HCT116 (cell line): ENCODE results near the gene NUB1. TPM values are rescaled to one million over a fixed set of nuclear protein-coding genes. Genes with fewer than 3 reads are reported as not detected.

Source experiments
- ATAC-seq: fragments of 200-7000 bp; cut with Tn5 transposase; 2 replicates; pipeline ENCODE4 v1.9.1; 2020; ENCODE audit warnings: mild to moderate bottlenecking, moderate library complexity
- BruUV-seq: library from RNA; stranded (reverse); fragments of 400-500 nt; replicated peaks from 2 replicates; lab custom pipeline; 2021; lab: Mats Ljungman, UMichigan
- CTCF ChIA-PET: fragments of 300-600 bp; sonication (Branson Sonifier 250); formaldehyde crosslinking; loops from one replicate; lab custom pipeline; 2021; ENCODE audit warnings: antibody characterized with exemption; lab: Charles Lee
- POLR2A ChIA-PET: fragments of 300-600, 350-600 bp; sonication (Branson Sonifier 250); formaldehyde crosslinking; loops from one replicate; lab custom pipeline; 2021; ENCODE audit warnings: antibody characterized with exemption; lab: Charles Lee
- RAD21 ChIA-PET, 2 experiments: fragments of 300-600 bp; sonication (Branson Sonifier 250); formaldehyde crosslinking; loops; one replicate each; lab custom pipeline; 2023; ENCODE audit warnings: low total read pairs in 2 of 2; ENCODE audit not compliant: uncharacterized antibody in 2 of 2, unreplicated experiment in 2 of 2, low non-redundant PET in 1 of 2; lab: Charles Lee
- DNase-seq: peaks from one replicate; pipeline ENCODE4 v3.0.0-alpha.2; 2010; ENCODE audit warnings: low read depth, low spot score
- H2AFZ ChIP-seq: fragments of 200-600 bp; shearing (Covaris generic), sonication (generic); 2 replicates; pipeline ENCODE4 v1.6.1; 2017; ENCODE audit warnings: low read depth, mixed run types, mixed read lengths, antibody characterized with exemption, low read length; ENCODE audit not compliant: poor library complexity, severe bottlenecking
- H3K27ac ChIP-seq: 2 replicates; pipeline ENCODE4 v1.5.1; 2012; ENCODE audit warnings: low read depth, low read length
- H3K27me3 ChIP-seq: fragments of 200-600 bp; sonication (generic); 2 replicates; pipeline ENCODE4 v1.6.1; 2016; ENCODE audit warnings: mixed run types, low read length, mixed read lengths; ENCODE audit not compliant: insufficient read depth
- H3K36me3 ChIP-seq, 2 experiments: fragments of 200-500 bp in 1 of 2; fragments of 200-600 bp in 1 of 2; sonication (Bioruptor generic) in 1 of 2; sonication (generic) in 1 of 2; 2 replicates each; pipeline versions ENCODE4 v1.5.1 to v1.6.1; 2014 to 2016; ENCODE audit warnings: low read length in 2 of 2, inconsistent platforms in 1 of 2, mixed read lengths in 1 of 2, mixed run types in 1 of 2; ENCODE audit not compliant: insufficient read depth in 2 of 2, control insufficient read depth in 1 of 2
- H3K4me1 ChIP-seq, 2 experiments: fragments of 200-600 bp in 1 of 2; sonication (generic) in 1 of 2; 2 replicates each; pipeline versions ENCODE4 v1.5.1 to v1.6.1; 2012 to 2017; ENCODE audit warnings: low read length in 2 of 2, inconsistent platforms in 1 of 2, mild to moderate bottlenecking in 1 of 2, mixed read lengths in 1 of 2, mixed run types in 1 of 2, moderate library complexity in 1 of 2; ENCODE audit not compliant: insufficient read depth in 2 of 2, control insufficient read depth in 1 of 2
- H3K4me2 ChIP-seq: fragments of 200-600 bp; sonication (generic); 2 replicates; pipeline ENCODE4 v1.6.1; 2017; ENCODE audit warnings: mixed run types, low read length, mixed read lengths
- H3K4me3 ChIP-seq, 2 experiments: fragments of 200-600 bp in 1 of 2; sonication (generic) in 1 of 2; replicated peaks in 1 of 2; 2 replicates each; pipeline ENCODE4 v1.5.1; 2011 to 2016; ENCODE audit warnings: low read length in 2 of 2, control low read depth in 1 of 2, low read depth in 1 of 2, mild to moderate bottlenecking in 1 of 2, mixed read lengths in 1 of 2, mixed run types in 1 of 2
- H3K79me2 ChIP-seq: fragments of 200-600 bp; sonication (generic); 2 replicates; pipeline ENCODE4 v1.6.1; 2017; ENCODE audit warnings: mild to moderate bottlenecking, mixed run types, low read length, moderate library complexity, mixed read lengths; ENCODE audit not compliant: insufficient read depth
- H3K9ac ChIP-seq: fragments of 200-600 bp; sonication (generic); 2 replicates; pipeline ENCODE4 v1.6.1; 2016; ENCODE audit warnings: low read length, mixed read lengths
- H3K9me2 ChIP-seq: fragments of 200-600 bp; sonication (generic), shearing (Covaris generic); 2 replicates; pipeline ENCODE4 v1.6.1; 2017; ENCODE audit warnings: mixed run types, mild to moderate bottlenecking, moderate library complexity; ENCODE audit not compliant: insufficient read depth
- H3K9me3 ChIP-seq, 2 experiments: fragments of 200-500 bp in 1 of 2; fragments of 200-600 bp in 1 of 2; sonication (Bioruptor generic) in 1 of 2; sonication (generic) in 1 of 2; 2 replicates each; pipeline ENCODE4 v1.6.1; 2014 to 2017; ENCODE audit warnings: low read length in 2 of 2, mixed read lengths in 2 of 2, inconsistent platforms in 1 of 2, low read depth in 1 of 2, mild to moderate bottlenecking in 1 of 2, mixed run types in 1 of 2, moderate library complexity in 1 of 2; ENCODE audit not compliant: control insufficient read depth in 1 of 2, insufficient read depth in 1 of 2
- H4K20me1 ChIP-seq: fragments of 200-600 bp; sonication (generic), shearing (Covaris generic); 2 replicates; pipeline ENCODE4 v1.6.1; 2017; ENCODE audit warnings: mixed run types, mild to moderate bottlenecking, moderate library complexity; ENCODE audit not compliant: insufficient read depth
- CTCF ChIP-seq, 3 experiments: fragments of 200-600 bp in 1 of 3; sonication (generic) in 1 of 3; IDR thresholded peaks in 2 of 3; conservative IDR thresholded peaks in 1 of 3; 2 replicates each; pipeline ENCODE4 v1.5.1; 2012 to 2017; ENCODE audit warnings: low read depth in 2 of 3, low read length in 2 of 3, antibody characterized with exemption in 1 of 3, borderline replicate concordance in 1 of 3, control low read depth in 1 of 3, mild to moderate bottlenecking in 1 of 3, mixed read lengths in 1 of 3, mixed run types in 1 of 3, moderate library complexity in 1 of 3; ENCODE audit not compliant: insufficient read depth in 1 of 3
- EZH2phosphoT487 ChIP-seq: fragments of 200-600 bp; IDR thresholded peaks from 2 replicates; pipeline ENCODE4 v1.6.1; 2018; ENCODE audit warnings: antibody characterized with exemption, borderline replicate concordance
- MAX ChIP-seq: IDR thresholded peaks from 2 replicates; pipeline ENCODE4 v1.6.1; 2012
- POLR2A ChIP-seq: IDR thresholded peaks from 2 replicates; pipeline ENCODE4 v1.7.0; 2011; ENCODE audit warnings: borderline replicate concordance; ENCODE audit not compliant: insufficient read depth, insufficient read length; ENCODE audit errors: extremely low read depth
- POLR2AphosphoS5 ChIP-seq: IDR thresholded peaks from 2 replicates; pipeline ENCODE4 v1.6.1; 2011; ENCODE audit warnings: mild to moderate bottlenecking, low read depth, low read length, moderate library complexity
- RAD21 ChIP-seq: IDR thresholded peaks from 2 replicates; pipeline ENCODE4 v1.6.1; 2012; ENCODE audit warnings: low read depth, mild to moderate bottlenecking
- REST ChIP-seq: IDR thresholded peaks from 2 replicates; pipeline ENCODE4 v1.6.1; 2012; ENCODE audit warnings: low read depth
- SRF ChIP-seq: IDR thresholded peaks from 2 replicates; pipeline ENCODE4 v1.6.1; 2012; ENCODE audit warnings: low read depth
- ZBTB33 ChIP-seq: IDR thresholded peaks from 2 replicates; pipeline ENCODE4 v1.6.1; 2011; ENCODE audit warnings: mild to moderate bottlenecking, low read length, moderate library complexity; ENCODE audit not compliant: insufficient replicate concordance; ENCODE audit errors: extremely low read depth
- intact Hi-C: fragments of 100-400 bp; cut with micrococcal nuclease; formaldehyde crosslinking; loops from 2 replicates; pipeline ENCODE4 v1.10.0; 2022
- total RNA-seq: library from RNA; stranded (reverse); gene quantifications from one replicate; pipeline ENCODE4 v1.2.1, GENCODE V29; 2021; ENCODE audit not compliant: unreplicated experiment

NUB1 gene
- total RNA-seq, 1 experiment from 2014 or later, result 44.0 TPM

GRCh38 chr7:151399305-151399601 is 57.6 kb downstream of the NUB1 start:
- Histone ChIP-seq H3K9ac (no peak overlapping the region), H3K27ac (no peak overlapping the region), H3K36me3 (no peaks in the 10 kb centered on the region), H3K4me2 (no peak overlapping the region), H3K4me1 (peaks cover 19 to 26% of the 10 kb centered on the region in 2 experiments), H3K9me2 (no peaks in the 10 kb centered on the region), H3K27me3 (no peaks in the 10 kb centered on the region), H4K20me1 (no peaks in the 10 kb centered on the region), H3K79me2 (no peaks in the 10 kb centered on the region), H3K4me3 (no peak overlapping the region), H2AFZ (no peak overlapping the region), H3K9me3 (no peaks in the 10 kb centered on the region)
- ChIA-PET CTCF (no interaction called here), RAD21 (no interaction called here), POLR2A (no interaction called here)
- DNase-seq, result no peak
- intact Hi-C loops, result no loop called here
- BruUV-seq, result no TSS peak
- no peak for ATAC-seq
- TF ChIP-seq RAD21 (no peak), EZH2phosphoT487 (no peak), POLR2A (no peak), POLR2AphosphoS5 (no peak), CTCF (IDR thresholded peaks at IDR 0.05 in 2 of 3, conservative IDR thresholded peaks at IDR 0.05 in 1 of 3; ENCODE audit: borderline replicate concordance in 1 of 3, insufficient read depth in 1 of 3, low read depth in 2 of 3, low read length in 2 of 3) (no peak), MAX (no peak)

GRCh38 chr7:151399906-151400305 is 58.3 kb downstream of the NUB1 start:
- H2AFZ ChIP-seq, result no peak overlapping the region
- H3K9me3 ChIP-seq, result no peaks in the 10 kb centered on the region
- no peak overlapping the region for H3K9ac ChIP-seq
- no peak overlapping the region for H3K4me3 ChIP-seq
- H3K27me3 ChIP-seq, result no peaks in the 10 kb centered on the region
- no peak for TF ChIP-seq REST
- TF ChIP-seq SRF, result no peak
- TF ChIP-seq ZBTB33, result no peak
- no peaks in the 10 kb centered on the region for H3K36me3 ChIP-seq
- H3K27ac ChIP-seq, result no peak overlapping the region
- no peak for DNase-seq
- H3K4me1 ChIP-seq, result peaks cover 26 to 32% of the 10 kb centered on the region in 2 experiments
- BruUV-seq, result no TSS peak
- no peaks in the 10 kb centered on the region for H3K79me2 ChIP-seq
- H3K4me2 ChIP-seq, result no peak overlapping the region
- intact Hi-C loops, result no loop called here
- H4K20me1 ChIP-seq, result no peaks in the 10 kb centered on the region
- POLR2A ChIA-PET, result no interaction called here
- CTCF ChIA-PET, result no interaction called here
- RAD21 ChIA-PET, result no interaction called here
- no peak for ATAC-seq
- H3K9me2 ChIP-seq, result no peaks in the 10 kb centered on the region
